ENCODE measurements around the gene LIMA1.
"Not testable (repeated sequence)": the region's sequence is repeated elsewhere in the genome, so short reads cannot be mapped to it uniquely, and the experiment has no call there.

Gene LIMA1

DNA sequence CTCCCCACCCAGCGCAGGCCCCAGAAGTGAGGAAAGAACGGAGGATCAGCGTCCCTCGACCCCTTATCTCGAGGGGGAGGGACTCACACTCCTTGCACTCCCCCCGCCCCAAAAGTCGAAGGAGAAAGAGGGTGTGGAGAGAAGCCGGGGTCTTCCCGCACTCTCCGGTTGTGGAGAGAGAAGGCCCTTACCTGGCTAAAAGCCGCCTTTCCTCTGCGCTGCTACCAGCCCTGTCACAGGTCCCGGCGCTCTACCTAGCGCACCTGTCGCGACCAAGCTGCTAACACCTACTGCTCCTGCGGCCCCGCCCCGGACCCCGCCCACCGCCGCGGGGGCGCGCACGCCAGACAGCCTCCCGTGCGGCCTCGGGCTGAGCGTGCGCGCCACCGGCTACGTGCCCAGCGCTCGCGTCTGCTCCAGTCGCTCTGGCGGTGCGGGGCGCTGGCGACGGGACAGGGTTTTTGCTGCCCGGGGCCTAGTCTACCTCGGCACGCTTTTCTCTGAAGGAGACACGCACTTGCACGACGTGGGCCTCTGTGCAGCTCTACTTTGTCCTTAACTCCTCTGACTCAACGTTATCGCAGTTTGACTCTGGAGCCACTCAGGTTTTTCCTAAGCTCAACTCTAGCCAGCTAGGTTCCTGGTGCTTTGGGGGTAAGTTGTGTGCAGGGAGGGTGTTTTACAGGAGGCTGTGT is at the start of gene LIMA1:
TSS of gene LIMA1 (minus strand) at position 292 of the 695 bp plus-strand sequence. CDS start 34,769 bp downstream, outside the sequence.
- peak; percentile 90 to 92 for DNase-seq

DNA sequence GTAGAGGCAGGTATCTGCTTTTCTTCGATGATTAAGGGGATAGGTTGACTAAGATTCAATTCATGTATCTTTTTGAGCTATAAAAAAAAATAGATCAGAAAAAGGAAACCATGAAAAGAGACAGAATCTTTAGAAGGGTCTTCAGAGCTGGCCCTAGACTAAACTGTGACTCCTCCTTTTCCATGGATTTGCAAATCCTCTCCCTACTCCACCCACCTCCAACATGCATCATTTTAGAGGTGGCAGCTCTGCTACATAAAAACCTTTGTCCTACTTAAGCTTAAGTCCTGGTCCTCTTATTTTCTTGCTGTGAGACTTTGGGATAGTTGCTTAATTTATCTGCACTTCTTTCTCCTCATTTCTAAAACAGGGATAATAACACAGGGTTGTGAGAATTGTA is 48.4 kb upstream of the LIMA1 start:
- no peak for DNase-seq

DNA sequence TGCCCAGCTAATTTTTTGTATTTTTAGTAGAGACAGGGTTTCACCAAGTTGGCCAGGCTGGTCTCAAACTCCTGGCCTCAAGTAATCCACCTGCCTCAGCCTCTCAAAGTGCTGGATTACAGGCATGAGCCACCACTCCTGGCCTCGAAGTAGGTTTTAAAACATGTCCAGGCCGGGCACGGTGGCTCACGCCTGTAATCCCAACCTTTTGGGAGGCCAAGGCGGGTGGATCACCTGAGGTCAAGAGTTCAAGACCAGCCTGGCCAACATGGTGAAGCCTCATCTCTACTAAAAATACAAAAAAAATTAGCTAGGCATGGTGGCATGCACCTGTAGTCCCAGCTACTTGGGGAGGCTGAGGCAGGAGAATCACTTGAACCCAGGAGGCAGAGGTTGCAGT is 45.3 kb upstream of the LIMA1 start:
- DNase-seq: not testable (repeated sequence)

DNA sequence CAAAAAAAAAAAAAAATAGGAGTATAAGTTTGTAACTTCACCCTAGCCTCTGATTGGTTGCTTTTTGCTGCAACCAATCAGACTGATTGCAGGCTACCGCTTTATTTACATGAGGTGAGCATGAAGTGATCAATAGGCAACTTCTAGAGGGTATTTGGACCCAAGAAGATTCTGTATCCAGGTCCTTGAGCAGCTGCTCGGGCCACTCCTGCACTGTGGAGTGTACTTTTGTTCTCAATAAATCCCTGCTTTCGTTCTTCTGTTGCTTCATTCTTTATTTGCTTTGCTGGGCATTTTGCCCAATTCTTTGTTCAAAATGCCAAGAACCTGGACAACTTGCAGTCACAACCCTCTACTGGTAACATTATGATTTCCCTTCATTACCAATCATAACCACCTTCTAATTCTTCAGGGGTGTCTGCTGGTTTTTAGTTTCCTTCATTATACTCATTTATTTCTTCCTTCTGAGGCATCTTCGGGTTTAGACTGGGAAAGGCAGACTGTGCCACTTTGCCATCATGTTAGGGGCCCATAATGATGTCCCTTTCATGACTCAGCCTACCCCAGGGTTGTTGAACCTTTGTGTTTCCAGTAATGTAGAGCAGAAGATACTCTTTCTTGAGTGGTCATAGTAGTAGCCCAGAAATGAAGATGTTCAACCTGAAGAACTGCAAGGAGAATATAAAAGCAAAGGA is 43.4 kb upstream of the LIMA1 start:
- DNase-seq: no peak

DNA sequence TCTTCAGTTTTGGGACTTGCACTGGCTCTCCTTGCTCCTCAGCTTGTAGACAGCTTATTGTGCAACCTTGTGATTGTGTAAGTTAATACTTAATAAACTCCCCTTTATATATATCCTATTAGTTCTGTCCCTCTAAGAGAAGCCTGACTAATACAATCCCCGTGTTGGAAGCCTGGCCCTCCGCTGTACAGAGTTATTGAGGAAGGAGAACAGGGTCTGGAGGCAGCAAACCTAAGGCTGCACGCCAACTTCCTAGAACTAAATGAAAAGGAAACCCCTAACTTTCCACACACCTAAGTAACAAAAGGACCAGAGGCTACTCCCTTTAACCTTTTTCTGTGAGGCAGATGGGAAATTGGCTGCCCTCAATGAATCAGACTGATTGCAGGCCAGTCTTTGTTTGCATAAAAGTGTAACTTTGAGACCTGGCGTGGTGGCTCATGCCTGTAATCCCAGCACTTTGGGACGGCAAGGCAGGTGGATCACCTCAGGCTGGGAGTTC is 42.6 kb upstream of the LIMA1 start:
- DNase-seq: no peak

DNA sequence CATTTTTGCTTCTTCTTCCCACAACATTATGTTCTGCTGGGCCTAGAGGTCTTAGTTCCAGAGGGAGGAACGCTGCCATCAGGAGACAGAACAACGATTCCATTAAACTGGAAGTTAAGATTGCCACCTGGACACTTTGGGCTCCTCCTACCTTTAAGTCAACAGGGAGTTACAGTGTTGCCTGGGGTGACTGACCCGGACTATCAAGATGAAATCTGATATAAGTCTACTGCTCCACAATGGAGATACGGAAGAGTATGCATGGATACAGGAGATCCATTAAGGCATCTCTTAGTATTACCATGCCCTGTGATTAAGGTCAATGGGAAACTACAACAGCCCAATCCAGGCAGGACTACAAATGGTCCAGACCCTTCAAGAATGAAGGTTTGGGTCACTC is 41.5 kb upstream of the LIMA1 start:
- not testable (repeated sequence) for DNase-seq

DNA sequence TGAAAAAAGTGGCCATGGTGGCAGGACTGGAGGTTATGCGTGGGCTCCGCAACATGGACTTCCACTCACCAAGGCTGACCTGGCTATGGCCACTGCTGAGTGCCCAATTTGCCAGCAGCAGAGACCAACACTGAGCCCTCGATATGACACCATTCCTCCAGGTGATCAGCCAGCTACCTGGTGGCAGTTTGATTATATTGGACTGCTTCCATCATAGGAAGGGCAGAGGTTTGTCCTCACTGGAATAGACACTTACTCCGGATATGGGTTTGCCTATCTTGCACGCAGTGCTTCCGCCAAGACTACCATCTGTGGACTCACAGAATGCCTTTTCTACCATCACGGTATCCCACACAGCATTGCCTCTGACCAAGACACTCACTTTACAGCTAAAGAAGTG is 40.8 kb upstream of the LIMA1 start:
- DNase-seq: not testable (repeated sequence)

DNA sequence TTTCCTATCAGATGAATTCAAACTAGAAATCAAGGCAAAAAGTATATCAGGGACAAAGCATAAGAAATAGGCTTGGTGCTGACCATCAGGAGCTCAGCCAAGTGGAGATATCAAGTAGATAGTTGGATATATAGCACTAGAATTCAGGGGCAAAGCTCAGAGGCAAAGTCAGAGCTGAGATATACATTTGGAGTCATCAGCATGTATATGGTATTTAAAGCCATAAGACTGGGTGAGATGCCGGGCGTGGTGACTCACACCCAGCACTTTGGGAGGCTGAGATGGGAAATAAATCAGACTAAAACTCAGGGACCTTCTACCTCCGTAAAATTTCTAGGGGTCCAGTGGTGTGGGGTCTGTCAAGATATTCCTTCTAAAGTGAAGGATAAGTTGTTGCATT is 38.9 kb upstream of the LIMA1 start:
- DNase-seq: no peak

DNA sequence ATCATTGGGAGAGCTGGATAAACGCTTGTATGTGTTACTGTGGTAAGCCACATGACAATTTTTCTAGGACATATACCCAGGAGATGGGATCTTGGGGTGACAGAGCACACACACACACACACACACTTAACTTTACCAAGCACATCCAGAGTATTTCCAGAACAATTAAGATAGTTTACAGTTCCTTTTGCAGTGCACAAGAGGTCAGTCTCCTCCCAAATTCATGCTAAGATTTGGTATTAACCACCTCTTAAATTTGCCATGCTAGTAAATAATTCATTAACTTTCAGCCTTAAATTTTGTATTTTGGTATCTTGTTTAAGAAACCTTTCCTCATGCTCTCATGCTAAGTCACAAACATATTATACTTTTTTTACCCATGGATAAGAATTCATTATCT is 33.9 kb upstream of the LIMA1 start:
- DNase-seq: no peak

DNA sequence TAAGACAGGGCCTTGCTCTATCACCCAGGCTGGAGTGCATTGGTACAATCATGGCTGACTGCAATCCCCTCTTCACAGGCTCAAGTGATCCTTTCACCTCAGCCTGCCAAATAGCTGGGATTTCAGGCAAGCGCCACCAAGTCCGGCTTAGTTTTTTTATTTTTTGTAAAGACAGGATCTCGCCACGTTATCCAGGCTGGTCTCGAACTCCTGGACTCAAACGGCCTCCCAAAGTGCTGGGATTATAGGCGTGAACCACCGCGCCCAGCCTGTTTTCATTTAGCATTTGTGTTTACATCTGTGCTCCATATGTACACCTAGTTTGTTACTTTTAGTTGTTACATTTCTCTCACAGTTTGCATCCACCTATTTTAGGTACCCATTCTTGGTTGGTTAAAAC is 32.5 kb upstream of the LIMA1 start:
- DNase-seq: no peak

DNA sequence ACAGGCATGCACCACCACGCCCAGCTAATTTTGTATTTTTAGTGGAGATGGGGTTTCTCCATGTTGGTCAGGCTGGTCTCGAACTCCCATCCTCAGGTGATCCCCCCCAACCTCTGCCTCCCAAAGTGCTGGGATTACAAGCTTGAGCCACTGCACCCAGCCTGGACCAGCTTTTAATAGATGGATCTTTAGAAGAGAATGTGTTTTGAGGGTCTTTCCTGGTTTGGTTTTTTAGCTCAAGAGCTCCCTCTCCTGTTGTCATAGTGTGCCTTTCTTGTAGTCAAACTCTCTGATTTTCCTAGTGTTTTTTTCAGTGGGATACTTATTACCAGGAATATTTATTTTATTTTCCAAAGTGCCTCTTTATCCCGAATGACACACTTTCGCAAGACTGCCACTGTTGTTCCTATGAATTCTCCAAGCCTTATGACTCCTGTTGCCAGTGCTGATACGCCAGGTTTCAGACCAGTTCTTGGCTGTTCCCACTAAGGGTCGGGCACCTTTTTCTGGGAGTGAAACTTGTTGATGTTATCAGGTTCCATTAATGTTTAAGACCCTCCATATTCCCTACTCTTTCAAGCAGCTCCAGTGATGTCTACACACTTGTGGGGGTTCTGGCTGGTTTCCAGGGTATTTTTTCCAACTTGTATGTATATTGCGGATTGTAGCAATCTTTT is 31.5 kb upstream of the LIMA1 start:
- peak in 1 of 2 experiments; percentile 6 for DNase-seq

DNA sequence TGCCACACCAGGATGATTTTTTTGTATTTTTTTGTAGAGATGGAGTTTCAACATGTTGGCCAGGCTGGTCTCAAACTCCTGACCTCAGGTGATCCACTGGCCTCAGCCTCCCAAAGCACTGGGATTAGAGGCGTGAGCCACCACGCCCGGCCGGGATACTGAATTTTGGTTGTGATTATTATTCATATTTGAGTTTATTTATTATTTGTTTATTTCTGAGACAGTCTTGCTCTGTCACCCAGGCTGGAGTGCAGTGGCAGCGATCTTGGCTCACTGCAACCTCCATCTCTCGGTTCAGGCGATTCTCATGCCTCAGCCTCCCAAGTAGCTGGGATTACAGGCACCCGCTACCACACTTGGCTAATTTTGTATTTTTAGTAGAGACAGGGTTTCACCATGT is 30.7 kb upstream of the LIMA1 start:
- DNase-seq: not testable (repeated sequence)

DNA sequence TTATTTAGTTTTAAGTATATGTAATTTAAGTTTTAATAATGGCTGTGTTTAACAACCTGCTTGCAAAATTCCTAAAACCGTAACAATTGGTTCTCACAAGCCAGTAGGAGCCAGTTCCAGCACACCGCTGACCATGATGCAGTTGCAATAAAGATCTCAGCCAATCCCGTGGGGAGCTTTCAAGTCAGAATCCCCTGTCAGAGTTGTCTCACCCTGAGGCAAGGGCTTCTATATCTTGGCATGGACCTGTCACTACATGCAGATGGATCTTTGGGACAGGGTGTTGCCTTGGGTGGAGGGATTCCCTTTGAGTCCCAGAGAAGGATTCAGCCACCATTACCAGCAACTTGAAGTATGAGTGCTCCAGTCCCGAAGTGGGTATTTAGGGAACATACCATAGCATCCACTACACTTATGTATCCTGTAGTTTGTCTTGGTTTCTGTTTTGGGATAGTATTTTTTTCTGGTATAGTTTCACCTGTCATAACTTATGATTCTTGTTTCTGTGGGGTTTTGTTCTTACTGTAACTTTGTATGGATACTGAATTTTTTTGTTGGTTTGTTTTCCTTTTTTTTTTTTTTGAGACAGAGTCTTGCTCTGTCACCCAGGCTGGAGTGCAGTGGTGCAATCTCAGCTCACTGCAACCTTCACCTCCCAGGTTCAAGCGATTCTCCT is 30.1 kb upstream of the LIMA1 start:
- DNase-seq: no peak

DNA sequence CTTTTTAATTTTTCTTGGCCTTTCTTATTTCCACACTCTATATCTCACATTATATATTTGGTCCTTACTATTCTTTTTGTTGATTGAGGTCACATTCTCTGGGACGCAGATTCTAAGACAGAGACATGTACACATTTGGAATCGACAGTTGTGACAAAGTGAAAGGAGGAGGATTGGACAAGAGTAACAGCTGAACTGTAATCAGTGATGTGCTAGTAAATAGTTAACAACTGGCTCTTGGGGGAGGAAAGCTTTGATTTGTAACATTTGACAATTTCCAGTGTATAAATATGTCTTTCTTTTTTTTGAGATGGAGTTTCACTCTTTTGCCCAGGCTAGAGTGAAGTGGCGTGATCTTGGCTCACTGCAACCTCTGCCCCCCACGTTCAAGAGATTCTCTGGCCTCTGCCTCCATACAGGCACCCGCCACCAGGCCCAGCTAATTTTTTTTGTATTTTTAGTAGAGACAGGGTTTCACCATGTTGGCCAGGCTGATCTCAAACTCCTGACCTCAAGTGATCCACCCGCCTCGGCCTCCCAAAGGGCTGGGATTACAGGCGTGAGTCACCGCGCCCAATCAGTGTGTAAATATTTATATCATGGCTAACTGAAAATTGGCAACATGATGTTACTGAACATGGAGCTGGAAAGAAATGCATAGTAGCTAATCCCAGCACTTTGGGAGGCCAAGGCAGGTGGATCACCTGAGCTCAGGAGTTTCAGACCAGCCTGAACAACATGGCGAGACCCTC is 28.7 kb upstream of the LIMA1 start:
- DNase-seq: not testable (repeated sequence)

DNA sequence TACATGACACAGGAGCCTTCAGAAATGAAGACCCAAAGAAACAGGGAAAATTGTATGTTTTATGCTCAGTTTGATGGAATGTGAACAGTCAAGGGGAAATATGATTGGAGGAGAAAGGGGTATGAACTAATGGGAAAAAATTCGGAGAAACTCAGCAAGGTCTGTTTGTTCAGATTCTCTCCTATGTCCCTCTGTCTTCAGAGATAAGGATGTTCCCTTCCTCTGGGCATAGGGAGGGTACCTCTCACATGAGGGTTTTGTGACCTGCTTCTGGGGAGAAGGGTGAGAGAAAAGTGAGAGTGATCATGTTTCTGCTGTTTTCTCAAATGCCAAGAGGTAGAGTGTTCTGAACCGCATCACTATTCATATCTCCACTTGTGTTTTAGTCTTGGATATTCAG is 26.6 kb upstream of the LIMA1 start:
- DNase-seq: no peak

DNA sequence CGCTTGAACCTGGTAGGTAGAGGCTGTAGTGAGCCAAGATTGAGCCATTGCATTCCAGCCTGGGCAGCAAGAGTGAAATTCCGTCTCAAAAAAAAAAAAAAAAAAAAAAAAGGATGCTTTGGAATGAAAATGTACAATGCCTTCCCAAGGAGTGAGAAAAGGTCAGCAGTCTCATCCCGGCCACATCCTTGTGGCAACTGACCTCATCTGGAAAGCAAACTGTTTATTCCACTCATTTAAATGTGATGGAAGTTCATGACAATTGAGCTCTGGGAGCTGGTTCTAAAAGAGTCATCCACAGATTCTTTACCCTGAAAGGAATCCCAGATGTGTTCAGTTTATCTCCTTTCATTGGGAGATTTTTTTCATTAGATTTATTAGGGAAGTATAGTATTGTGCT is 19.4 kb upstream of the LIMA1 start:
- DNase-seq: no peak

DNA sequence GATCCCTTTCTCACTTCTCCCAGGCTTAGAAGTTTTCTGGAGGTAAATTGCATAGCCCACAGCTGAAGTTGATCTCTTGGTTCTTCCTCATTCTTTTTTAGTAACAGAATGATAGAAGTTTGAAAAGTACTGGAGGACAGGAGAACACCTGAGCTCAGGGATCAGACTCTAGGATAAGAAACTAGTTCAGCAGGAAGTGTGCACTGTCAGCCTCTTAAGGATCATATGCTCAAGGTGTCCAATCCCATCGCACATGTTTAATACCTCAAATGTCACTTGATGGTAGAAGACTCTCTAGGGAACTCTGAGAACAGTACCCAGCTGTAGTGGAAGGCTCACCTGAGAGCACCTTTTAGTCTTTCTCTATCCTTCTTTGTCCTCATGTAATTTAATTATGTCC is 14.7 kb upstream of the LIMA1 start:
- DNase-seq: no peak

DNA sequence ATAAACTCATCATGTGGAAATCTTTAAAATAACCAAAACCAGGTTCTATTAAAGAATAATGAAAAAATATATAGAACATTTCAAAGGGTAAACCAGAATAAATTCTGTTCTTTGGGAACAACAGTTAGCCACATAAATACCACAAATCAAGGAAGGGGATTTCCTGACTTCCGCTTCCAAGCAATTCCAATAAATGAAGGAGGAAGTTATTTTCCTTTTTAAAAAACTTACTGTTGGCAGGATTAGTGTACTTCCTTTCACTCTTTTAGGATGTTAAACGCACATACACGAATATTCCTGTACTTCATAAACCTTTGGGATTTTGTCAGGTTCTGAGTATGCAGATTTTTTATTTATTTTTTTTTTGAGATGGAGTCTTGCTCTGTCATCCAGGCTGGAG is 13.7 kb upstream of the LIMA1 start:
- DNase-seq: no peak

DNA sequence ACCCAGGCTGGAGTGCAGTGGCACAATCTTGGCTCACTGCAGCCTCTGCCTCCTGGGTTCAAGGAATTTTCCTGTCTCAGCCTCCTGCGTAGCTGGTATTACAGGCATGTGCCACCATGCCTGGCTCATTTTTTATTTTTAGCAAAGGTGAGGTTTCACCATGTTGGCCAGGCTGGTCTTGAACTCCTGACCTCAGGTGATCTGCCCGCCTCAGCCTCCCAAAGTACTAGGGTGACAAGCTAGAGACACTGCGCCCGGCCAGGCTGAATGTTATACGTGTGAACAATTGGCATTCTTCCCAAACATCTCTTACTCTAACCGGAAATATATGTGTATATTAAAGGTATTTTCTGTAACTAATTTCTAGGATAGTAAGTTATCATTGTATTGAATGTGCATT is 13.2 kb upstream of the LIMA1 start:
- DNase-seq: no peak

DNA sequence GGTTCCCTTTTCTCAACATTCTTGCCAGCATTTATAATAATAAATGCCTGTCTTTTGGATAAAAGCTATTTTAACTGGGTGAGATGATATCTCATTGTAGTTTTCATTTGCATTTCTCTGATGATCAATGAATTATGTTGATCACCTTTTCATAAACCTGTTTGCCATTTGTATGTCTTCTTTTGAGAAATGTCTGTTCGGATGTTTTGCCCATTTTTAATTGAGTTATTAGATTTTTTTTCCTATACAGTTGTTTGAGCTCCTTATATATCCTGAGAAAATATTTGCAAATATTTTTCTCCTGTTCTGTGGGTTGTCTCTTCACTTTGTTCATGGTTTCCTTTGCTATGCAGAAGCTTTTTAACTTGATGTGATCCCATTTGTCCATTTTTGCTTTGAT is 8.1 kb upstream of the LIMA1 start:
- no peak for DNase-seq

DNA sequence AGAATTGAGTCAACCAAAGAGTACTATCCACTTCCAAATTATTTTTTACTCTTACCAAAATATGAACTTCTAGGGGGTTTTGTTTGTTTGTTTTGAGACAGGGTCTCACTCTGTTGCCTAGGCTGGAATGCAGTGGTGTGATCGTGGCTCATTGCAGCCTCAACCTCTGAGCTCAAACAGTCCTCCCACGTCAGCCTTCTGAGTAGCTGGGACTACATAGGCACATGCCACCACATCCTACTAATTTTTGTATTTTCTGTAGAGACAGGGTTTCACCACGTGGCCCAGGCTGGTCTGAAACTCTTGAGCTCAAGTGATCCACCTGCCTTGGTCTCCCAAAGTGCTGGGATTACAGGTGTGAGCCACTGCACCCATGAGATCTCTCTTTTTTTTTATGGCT is 7.4 kb upstream of the LIMA1 start:
- not testable (repeated sequence) for DNase-seq

DNA sequence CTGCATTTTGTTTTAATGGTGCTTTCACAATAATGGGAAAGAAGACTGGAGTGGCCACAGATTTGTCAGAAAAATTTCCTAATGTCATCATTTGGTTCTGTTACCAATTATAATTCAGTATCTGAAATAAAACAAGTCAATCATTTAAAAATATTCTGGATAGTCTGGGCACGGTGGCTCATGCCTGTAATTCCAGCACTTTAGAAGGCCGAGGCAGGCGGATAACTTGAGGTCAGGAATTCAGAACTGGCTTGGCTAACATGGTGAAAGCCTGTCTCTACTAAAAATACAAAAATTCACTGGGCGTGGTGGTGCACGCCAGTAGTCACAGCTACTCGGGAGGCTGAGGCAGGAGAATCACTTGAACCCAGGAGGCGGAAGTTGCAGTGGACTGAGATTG is 4.0 kb upstream of the LIMA1 start:
- DNase-seq: no peak

DNA sequence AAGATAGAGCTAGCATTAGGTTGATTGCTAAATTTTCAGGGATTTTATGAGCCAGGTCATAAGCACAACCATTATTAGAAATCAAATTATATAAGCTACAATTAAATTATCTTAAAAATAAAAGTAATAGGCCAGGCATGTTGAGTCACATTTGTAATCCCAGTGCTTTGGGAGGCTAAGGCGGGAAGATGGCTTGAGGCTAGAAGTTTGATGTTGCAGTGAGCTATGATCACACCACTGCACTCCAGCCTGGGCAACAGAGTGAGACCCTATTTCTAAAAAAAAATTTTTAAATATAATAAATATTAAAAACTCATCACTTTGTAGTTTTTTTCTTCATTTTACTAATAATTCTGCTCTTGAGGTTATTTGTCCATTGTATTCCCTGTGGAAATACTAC is 1.9 kb upstream of the LIMA1 start:
- no peak for DNase-seq
